A549 (cell line): ENCODE data around the gene KANSL1. TPM values are rescaled to one million over a fixed set of nuclear protein-coding genes. Genes with fewer than 3 reads are reported as not detected.

Experiments
- ATAC-seq, 2 experiments: fragments of 200-7000 bp in 1 of 2; fragments of >200 bp in 1 of 2; cut with Nextera tagmentation in 1 of 2; cut with Tn5 transposase in 1 of 2; 3 replicates each; pipeline versions ENCODE4 v1.8.0 to v1.9.1; 2018 to 2020; ENCODE audit warnings: mild to moderate bottlenecking in 1 of 2, moderate library complexity in 1 of 2
- CTCF ChIA-PET: fragments of 300-600 bp; sonication (Branson Sonifier 250); formaldehyde crosslinking; extraction: SDS; loops from one replicate; lab custom pipeline; 2021; ENCODE audit warnings: antibody characterized with exemption, inconsistent platforms; lab: Yijun Ruan, JAX
- POLR2A ChIA-PET: fragments of 350-600 bp; formaldehyde crosslinking; extraction: SDS; loops from one replicate; lab custom pipeline; 2021; ENCODE audit warnings: antibody characterized with exemption, inconsistent platforms; lab: Yijun Ruan, JAX
- DNase-seq, 2 experiments: peaks; one replicate each; pipeline versions ENCODE4 v3.0.0 to v3.0.0-alpha.2; 2011 to 2016; ENCODE audit warnings: low read depth in 1 of 2, low spot score in 1 of 2
- FAIRE-seq: peaks from 2 replicates; lab custom pipeline; 2011; peaks lifted over from hg19 to GRCh38; lab: Jason Lieb, UNC
- H3K27ac ChIP-seq, 2 experiments: fragments of >200 bp; sonication (Bioruptor Twin); formaldehyde crosslinking; 3 replicates each; pipeline ENCODE4 v1.5.1; 2016 to 2017
- H3K4me1 ChIP-seq: fragments of >200 bp; sonication (Bioruptor Twin); formaldehyde crosslinking; 3 replicates; pipeline ENCODE4 v1.6.1; 2016
- H3K4me2 ChIP-seq: fragments of >200 bp; sonication (Bioruptor Twin); formaldehyde crosslinking; 3 replicates; pipeline ENCODE4 v1.6.1; 2016
- H3K4me3 ChIP-seq: fragments of >200 bp; sonication (Bioruptor Twin); formaldehyde crosslinking; 3 replicates; pipeline ENCODE4 v1.5.1; 2016
- H3K9me3 ChIP-seq: fragments of >200 bp; sonication (Bioruptor Twin); formaldehyde crosslinking; 3 replicates; pipeline ENCODE4 v1.6.1; 2016
- ATOH8 ChIP-seq: fragments of 250-450 bp; sonication (Bioruptor Pico); IDR thresholded peaks from 2 replicates; pipeline ENCODE4 v1.5.0; 2020; ENCODE audit warnings: low read depth, mild to moderate bottlenecking, moderate library complexity
- BCL3 ChIP-seq: fragments of >200 bp; sonication (Bioruptor Twin); formaldehyde crosslinking; IDR thresholded peaks from 3 replicates; pipeline ENCODE4 v1.6.1; 2016
- E2F6 ChIP-seq: IDR thresholded peaks from 2 replicates; pipeline ENCODE4 v1.6.1; 2012; ENCODE audit warnings: low read depth, borderline replicate concordance
- EP300 ChIP-seq, 2 experiments: fragments of >200 bp; sonication (Bioruptor Twin); formaldehyde crosslinking; IDR thresholded peaks; 2 replicates in 1 of 2; 3 replicates in 1 of 2; pipeline ENCODE4 v1.6.1; 2016 to 2017
- ESRRA ChIP-seq: fragments of 150-350 bp; IDR thresholded peaks from 2 replicates; pipeline ENCODE4 v1.6.1; 2014; ENCODE audit warnings: mild to moderate bottlenecking, low read length, borderline replicate concordance
- FOXS1 ChIP-seq: fragments of 250-450 bp; sonication (Bioruptor Pico); IDR thresholded peaks from 2 replicates; pipeline ENCODE4 v1.5.0; 2020; ENCODE audit warnings: mild to moderate bottlenecking, moderate library complexity
- HDAC2 ChIP-seq: fragments of 200-600 bp; sonication (generic); IDR thresholded peaks from 2 replicates; pipeline ENCODE4 v1.6.1; 2016
- HEYL ChIP-seq: fragments of 250-450 bp; sonication (Bioruptor Pico); IDR thresholded peaks from 2 replicates; pipeline ENCODE4 v1.8.0; 2021; ENCODE audit warnings: mild to moderate bottlenecking, moderate library complexity
- HOXB13 ChIP-seq: fragments of 250-450 bp; sonication (Bioruptor Pico); IDR thresholded peaks from 2 replicates; pipeline ENCODE4 v1.5.0; 2020; ENCODE audit warnings: low read depth, mild to moderate bottlenecking, moderate library complexity
- JUN ChIP-seq, 2 experiments: fragments of >200 bp; sonication (Bioruptor Twin); formaldehyde crosslinking; IDR thresholded peaks; 2 replicates in 1 of 2; 3 replicates in 1 of 2; pipeline ENCODE4 v1.6.1; 2016 to 2017
- KDM1A ChIP-seq: fragments of 200-600 bp; sonication (generic); IDR thresholded peaks from 2 replicates; pipeline ENCODE4 v1.6.1; 2016; ENCODE audit warnings: low read depth, mild to moderate bottlenecking
- MAZ ChIP-seq: fragments of 150-350 bp; IDR thresholded peaks from 2 replicates; pipeline ENCODE4 v1.6.1; 2014; ENCODE audit warnings: antibody characterized with exemption, low read depth, low read length, borderline replicate concordance
- MYC ChIP-seq: IDR thresholded peaks from 2 replicates; pipeline ENCODE4 v1.6.1; 2012; ENCODE audit warnings: mild to moderate bottlenecking, inconsistent platforms, low read length, improper control_type of control experiment, borderline replicate concordance
- NPAS2 ChIP-seq: fragments of 250-450 bp; sonication (Bioruptor Pico); IDR thresholded peaks from 2 replicates; pipeline ENCODE4 v1.8.0; 2022; ENCODE audit warnings: mild to moderate bottlenecking, moderate library complexity, borderline replicate concordance
- NR3C1 ChIP-seq: fragments of >200 bp; sonication (Bioruptor Twin); formaldehyde crosslinking; IDR thresholded peaks from 3 replicates; pipeline ENCODE4 v1.6.1; 2017
- POLR2A ChIP-seq: IDR thresholded peaks from 2 replicates; pipeline ENCODE4 v1.6.1; 2012; ENCODE audit warnings: mild to moderate bottlenecking, low read length
- RARB ChIP-seq: fragments of 250-450 bp; sonication (Bioruptor Pico); IDR thresholded peaks from 2 replicates; pipeline ENCODE4 v1.8.0; 2021; ENCODE audit warnings: mild to moderate bottlenecking, moderate library complexity
- RCOR1 ChIP-seq: fragments of 150-350 bp; IDR thresholded peaks from 2 replicates; pipeline ENCODE4 v1.6.1; 2014; ENCODE audit warnings: antibody characterized with exemption, low read length, low read depth
- REST ChIP-seq: fragments of 200-600 bp; sonication (generic); IDR thresholded peaks from 2 replicates; pipeline ENCODE4 v1.6.1; 2016; ENCODE audit warnings: antibody characterized with exemption, mild to moderate bottlenecking, moderate library complexity
- RFX5 ChIP-seq: fragments of 450-650 bp; IDR thresholded peaks from 2 replicates; pipeline ENCODE4 v1.7.1; 2014; ENCODE audit warnings: antibody characterized with exemption, mild to moderate bottlenecking, moderate library complexity
- SMC3 ChIP-seq: fragments of >200 bp; sonication (Bioruptor Twin); formaldehyde crosslinking; IDR thresholded peaks from 3 replicates; pipeline ENCODE4 v1.6.1; 2018; ENCODE audit warnings: inconsistent platforms
- USF2 ChIP-seq: fragments of 450-650 bp; IDR thresholded peaks from 2 replicates; pipeline ENCODE4 v1.6.1; 2014; ENCODE audit warnings: antibody characterized with exemption
- ZNF302 ChIP-seq: fragments of 250-450 bp; sonication (Bioruptor Pico); IDR thresholded peaks from 2 replicates; pipeline ENCODE4 v1.9.0; 2021; ENCODE audit warnings: inconsistent platforms, mild to moderate bottlenecking, moderate library complexity
- WGBS: methylation state at CpG from one replicate; pipeline ENCODE4 v1.1.6; 2017; ENCODE audit errors: missing lambda C conversion rate; 5-methylcytosine and 5-hydroxymethylcytosine counted together
- polyA plus RNA-seq, 4 experiments: library from polyadenylated mRNA; depleted of rRNA in 3 of 4; stranded (reverse); fragments of >200 nt; fragmentation: RNase III in 1 of 4; extraction: RNeasy Plus Mini Kit Qiagen cat#74134 plus additional on column Dnase treatment in 1 of 4; gene quantifications; 2 replicates in 3 of 4; 3 replicates in 1 of 4; pipeline ENCODE4 v1.2.3, GENCODE V29; 2011 to 2017

The KANSL1 gene
- polyA plus RNA-seq, 2 of the 4 experiments (the other 2 are of a cell fraction), result 22.6 to 27.9 TPM

GRCh38 chr17:46124695-46125592, 68.3 kb downstream of the KANSL1 start:
- Histone ChIP-seq H3K9me3 (no peaks in the 10 kb centered on the region), H3K4me2 (no peak overlapping the region), H3K4me1 (peaks cover 13% of the 10 kb centered on the region; the same call in 2 of the 3 replicates), H3K27ac (no peak overlapping the region), H3K4me3 (no peak overlapping the region)
- ChIA-PET CTCF (interaction anchor here (1.1 to 11.0 kb wide), 10 partner anchors 9 to 69 kb away, joined by 3 to 68 read pairs (median 5); partner anchors contain the start of gene KANSL1), POLR2A (interaction anchor here (1.3 kb wide), 1 partner anchor 68 kb away, joined by 3 read pairs; the partner anchor contains the start of gene KANSL1)
- no peak for FAIRE-seq
- ATAC-seq, result no peak; a peak in 1 of 6 replicates
- DNase-seq, result no peak
- TF ChIP-seq NR3C1, result no peak
- no peak for TF ChIP-seq ATOH8 (CRISPR knock-in tag)
- TF ChIP-seq ZNF302 (CRISPR knock-in tag), result no peak
- TF ChIP-seq MAZ, result no peak
- no peak for TF ChIP-seq RARB (CRISPR knock-in tag)
- no peak for TF ChIP-seq HDAC2
- TF ChIP-seq ESRRA, result no peak
- TF ChIP-seq RCOR1, result no peak
- no peak for TF ChIP-seq EP300 (IDR thresholded peaks at IDR 0.05)
- 93% methylated on average over 7 of the region's 7 CpGs for WGBS

- Histone ChIP-seq H3K4me1 (peaks cover 16% of the 10 kb centered on the region), H3K4me2 (no peak overlapping the region)
- POLR2A ChIA-PET, result no interaction called here
- TF ChIP-seq JUN (IDR thresholded peaks at IDR 0.05), result peak in 1 of 2 experiments; percentile 4; a peak in 1 of 5 replicates
- TF ChIP-seq KDM1A, result no peak
- TF ChIP-seq, all 56 proteins: peak for 1
- Histone ChIP-seq H3K9me3 (no peaks in the 10 kb centered on the region), H3K27ac (no peak overlapping the region), H3K4me3 (no peak overlapping the region)
- CTCF ChIA-PET, result interaction anchor here (0.6 to 11.0 kb wide), 14 partner anchors 9 to 93 kb away, joined by 3 to 68 read pairs (median 4); partner anchors contain the start of gene KANSL1
- peak; percentile 13 for FAIRE-seq
- 97% methylated on average over 3 of the region's 3 CpGs for WGBS
- DNase-seq, result no peak
- ATAC-seq, result no peak
Observed at GRCh38 chr17:46123607-46124006, 69.6 kb downstream of the KANSL1 start.

- FAIRE-seq (peak; percentile 39), ATAC-seq (no peak), DNase-seq (no peak)
- H3K4me3 ChIP-seq, result no peak overlapping the region
- H3K9me3 ChIP-seq, result no peaks in the 10 kb centered on the region
- no peak overlapping the region for H3K4me2 ChIP-seq
- WGBS, result 84% methylated on average over 6 of the region's 6 CpGs
- CTCF ChIA-PET, result interaction anchor here (0.6 to 11.0 kb wide), 7 partner anchors 10 to 91 kb away, joined by 3 to 68 read pairs (median 3); partner anchors contain the start of gene KANSL1
- peaks cover 24% of the 10 kb centered on the region for H3K4me1 ChIP-seq
- POLR2A ChIA-PET, result no interaction called here
- no peak overlapping the region for H3K27ac ChIP-seq
- no peak for TF ChIP-seq RFX5
- no peak for TF ChIP-seq SMC3
- no peak for TF ChIP-seq REST
- TF ChIP-seq HEYL (CRISPR knock-in tag), result no peak
- TF ChIP-seq E2F6, result no peak
- no peak for TF ChIP-seq POLR2A
- no peak for TF ChIP-seq NPAS2
- no peak for TF ChIP-seq FOXS1 (CRISPR knock-in tag)
- no peak for TF ChIP-seq HOXB13 (CRISPR knock-in tag)
- TF ChIP-seq USF2, result no peak
- no peak for TF ChIP-seq RARB (CRISPR knock-in tag)
- no peak for TF ChIP-seq BCL3
- no peak for TF ChIP-seq MYC
Observed at GRCh38 chr17:46122486-46122871, 70.8 kb downstream of the KANSL1 start.
